ENCODE measurements around the gene OLFM3.

DNA sequence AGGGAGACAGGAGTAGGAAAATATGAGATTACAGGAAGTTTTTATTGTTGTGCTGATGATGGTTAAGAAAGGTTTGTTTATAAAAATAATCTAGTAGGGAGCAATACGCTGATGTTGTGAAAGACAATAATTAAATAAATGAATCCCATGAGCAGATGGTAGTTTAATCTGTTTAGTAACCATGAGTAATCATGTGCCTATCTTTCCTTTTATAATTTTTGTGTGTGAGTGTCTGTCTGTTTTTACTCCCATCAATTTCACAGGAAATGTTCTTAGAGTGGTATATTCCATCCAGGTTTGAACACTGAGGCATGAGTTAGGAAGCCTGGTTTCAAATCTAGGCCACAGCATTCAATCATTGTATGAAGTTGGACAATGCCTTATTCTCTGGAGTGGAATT lies 180.5 kb downstream of the OLFM3 start:
- no peak for TF ChIP-seq CTCF (IDR thresholded peaks at IDR 0.05)
- no peak for TF ChIP-seq POLR2A (IDR thresholded peaks at IDR 0.05)

Data from lower leg skin (tissue), 3 donors.